K562 (cell line): ENCODE data around the gene ACCSL. TPM values are rescaled to one million over a fixed set of nuclear protein-coding genes. Genes with fewer than 3 reads are reported as not detected.
A peak's percentile ranks its signal among the peaks of the same experiment; 100 is the strongest.

ENCODE experiments used
- ATAC-seq: fragments of 200-7000 bp; cut with Tn5 transposase; 3 replicates; pipeline ENCODE4 v1.9.1; 2020; ENCODE audit warnings: moderate library complexity
- BruUV-seq: library from RNA; stranded (reverse); fragments of 400-500 nt; replicated peaks from 2 replicates; lab custom pipeline; 2021; lab: Mats Ljungman, UMichigan
- CTCF ChIA-PET: fragments of 300-600 bp; formaldehyde crosslinking; extraction: SDS; loops from one replicate; lab custom pipeline; 2021; ENCODE audit warnings: low intra/inter-chr PET ratio; lab: Yijun Ruan, JAX
- POLR2A ChIA-PET: fragments of 300-600, 350-650 bp; sonication (Branson Sonifier 250); formaldehyde crosslinking; extraction: SDS; loops from one replicate; lab custom pipeline; 2021; ENCODE audit warnings: antibody characterized with exemption, inconsistent platforms; lab: Yijun Ruan, JAX
- DNase-seq, 4 experiments: peaks; one replicate each; pipeline versions ENCODE4 v3.0.0 to v3.0.0-alpha.2; 2011 to 2018; ENCODE audit warnings: low spot score in 3 of 4, mixed read lengths in 3 of 4; ENCODE audit errors: extremely low read depth in 1 of 4
- FAIRE-seq: peaks from 2 replicates; lab custom pipeline; 2011; peaks lifted over from hg19 to GRCh38; lab: Jason Lieb, UNC
- H2AFZ ChIP-seq: 2 replicates; pipeline ENCODE4 v1.6.0; 2011; ENCODE audit warnings: low read depth, low read length, control low read depth, inconsistent platforms
- H3K27ac ChIP-seq: fragments of 200-600 bp; 3 replicates; pipeline ENCODE4 v1.8.0; 2011; ENCODE audit warnings: low read depth, mild to moderate bottlenecking, control low read depth, inconsistent platforms, low read length, moderate library complexity, mixed read lengths; ENCODE audit errors: extremely low read depth
- H3K27me3 ChIP-seq, 2 experiments: fragments of 300-600 bp in 1 of 2; 2 replicates in 1 of 2; 3 replicates in 1 of 2; pipeline versions ENCODE4 v1.6.0 to v1.8.0; 2011; ENCODE audit warnings: inconsistent platforms in 2 of 2, low read length in 2 of 2, mild to moderate bottlenecking in 1 of 2, mixed read lengths in 1 of 2, moderate library complexity in 1 of 2; ENCODE audit not compliant: control insufficient read depth in 2 of 2, insufficient read depth in 2 of 2
- H3K36me3 ChIP-seq: fragments of 300-600 bp; 3 replicates; pipeline ENCODE4 v1.8.0; 2011; ENCODE audit warnings: mild to moderate bottlenecking, low read length, inconsistent platforms; ENCODE audit not compliant: control insufficient read depth, insufficient read depth
- H3K4me1 ChIP-seq, 2 experiments: fragments of 200-600 bp in 1 of 2; replicated peaks in 1 of 2; 2 replicates in 1 of 2; 3 replicates in 1 of 2; pipeline versions ENCODE4 v1.5.1 to v1.8.0; 2011; ENCODE audit warnings: inconsistent platforms in 2 of 2, low read length in 2 of 2, mild to moderate bottlenecking in 1 of 2, mixed read lengths in 1 of 2, moderate library complexity in 1 of 2; ENCODE audit not compliant: control insufficient read depth in 2 of 2, insufficient read depth in 2 of 2
- H3K4me2 ChIP-seq: 2 replicates; pipeline ENCODE4 v1.6.1; 2011; ENCODE audit warnings: low read length, control low read depth, inconsistent platforms, mixed read lengths; ENCODE audit not compliant: insufficient read depth
- H3K4me3 ChIP-seq: fragments of 200-600 bp; sonication (generic), shearing (Covaris generic); 2 replicates; pipeline ENCODE4 v1.5.1; 2016; ENCODE audit warnings: control low read depth, inconsistent platforms
- H3K79me2 ChIP-seq: fragments of 200-600 bp; 3 replicates; pipeline ENCODE4 v1.8.0; 2011; ENCODE audit warnings: low read length, inconsistent platforms; ENCODE audit not compliant: control insufficient read depth, insufficient read depth
- H3K9ac ChIP-seq, 2 experiments: 2 replicates each; pipeline versions ENCODE4 v1.6.0 to v1.6.1; 2011; ENCODE audit warnings: low read depth in 2 of 2, low read length in 2 of 2, control low read depth in 1 of 2, inconsistent platforms in 1 of 2, mild to moderate bottlenecking in 1 of 2, mixed read lengths in 1 of 2; ENCODE audit not compliant: insufficient read depth in 1 of 2
- H3K9me1 ChIP-seq: one replicate; pipeline ENCODE4 v1.6.0; 2011; ENCODE audit warnings: inconsistent platforms, mild to moderate bottlenecking, low read length, moderate library complexity; ENCODE audit not compliant: control insufficient read depth, insufficient read depth
- H3K9me3 ChIP-seq: replicated peaks from 2 replicates; pipeline ENCODE4 v1.5.1; 2011; ENCODE audit warnings: low read depth, low read length, inconsistent platforms; ENCODE audit not compliant: control insufficient read depth, insufficient read depth
- H4K20me1 ChIP-seq: replicated peaks from 2 replicates; pipeline ENCODE4 v1.6.1; 2011; ENCODE audit warnings: low read length, inconsistent platforms, mixed read lengths; ENCODE audit not compliant: control insufficient read depth, insufficient read depth
- ARID2 ChIP-seq: fragments of 450-650 bp; IDR thresholded peaks from 2 replicates; pipeline ENCODE4 v1.6.1; 2017; ENCODE audit warnings: antibody characterized with exemption, mild to moderate bottlenecking
- ESRRA ChIP-seq: fragments of 450-650 bp; IDR thresholded peaks from 2 replicates; pipeline ENCODE4 v1.6.1; 2014; ENCODE audit warnings: low read depth, mild to moderate bottlenecking, moderate library complexity, borderline replicate concordance
- EZH2 ChIP-seq: IDR thresholded peaks from 2 replicates; pipeline ENCODE4 v1.6.1; 2012; ENCODE audit warnings: low read depth, mild to moderate bottlenecking, inconsistent platforms, low read length, borderline replicate concordance
- FOXP4 ChIP-seq: sonication (generic); formaldehyde crosslinking; IDR thresholded peaks from 2 replicates; pipeline ENCODE4 v1.8.0; 2022; ENCODE audit warnings: mild to moderate bottlenecking, missing genetic modification reagents, borderline replicate concordance
- HDAC2 ChIP-seq: fragments of 450-650 bp; IDR thresholded peaks from 2 replicates; pipeline ENCODE4 v1.6.1; 2016; ENCODE audit warnings: mild to moderate bottlenecking
- KDM1A ChIP-seq, 2 experiments: fragments of 450-650 bp; IDR thresholded peaks; 2 replicates each; pipeline ENCODE4 v1.6.1; 2016; ENCODE audit warnings: mild to moderate bottlenecking in 2 of 2
- NBN ChIP-seq: fragments of 450-650 bp; IDR thresholded peaks from 2 replicates; pipeline ENCODE4 v1.6.1; 2016; ENCODE audit warnings: low read depth, mild to moderate bottlenecking
- PTBP1 ChIP-seq: fragments of 200-400 bp; formaldehyde crosslinking; IDR thresholded peaks from 2 replicates; pipeline ENCODE4 v1.6.1; 2017; ENCODE audit warnings: low read depth, low read length
- RBM25 ChIP-seq: fragments of 200-400 bp; formaldehyde crosslinking; IDR thresholded peaks from 2 replicates; pipeline ENCODE4 v1.6.1; 2018; ENCODE audit warnings: low read length, low read depth, moderate library complexity; ENCODE audit not compliant: severe bottlenecking
- ZBTB34 ChIP-seq: fragments of 250-450 bp; sonication (Bioruptor Pico); IDR thresholded peaks from 2 replicates; pipeline ENCODE4 v1.8.0; 2021; ENCODE audit warnings: mild to moderate bottlenecking, moderate library complexity
- ZNF217 ChIP-seq: sonication (generic); formaldehyde crosslinking; IDR thresholded peaks from 2 replicates; pipeline ENCODE4 v1.8.0; 2022; ENCODE audit warnings: mild to moderate bottlenecking, missing genetic modification reagents
- ZNF766 ChIP-seq: fragments of 200-800 bp; sonication (Bioruptor generic); conservative IDR thresholded peaks from 2 replicates; pipeline ENCODE4 v1.6.1; 2016; ENCODE audit warnings: missing genetic modification characterization, missing compliant biosample characterization
- WGBS: fragments of 100-300 bp; shearing (Covaris generic); methylation state at CpG from one replicate; pipeline ENCODE4 v1.1.6; 2016; ENCODE audit warnings: low coverage, mixed read lengths; ENCODE audit not compliant: insufficient coverage; ENCODE audit errors: missing lambda C conversion rate; 5-methylcytosine and 5-hydroxymethylcytosine counted together
- in situ Hi-C: fragments of 300-500 bp; cut with MboI; formaldehyde crosslinking; loops from 4 replicates; pipeline ENCODE4 v1.15.0; 2018; ENCODE audit warnings: inconsistent platforms, mixed read lengths
- intact Hi-C: fragments of 100-400 bp; cut with micrococcal nuclease; formaldehyde crosslinking; loops from 2 replicates; pipeline ENCODE4 v1.14.2; 2022
- polyA plus RNA-seq, 8 experiments: library from polyadenylated mRNA; depleted of rRNA in 4 of 8; stranded (reverse) in 5 of 8; unstranded in 3 of 8; fragments of >200 nt; fragmentation: Nextera tagmentation in 2 of 8; fragmentation: Illumina TruSeq in 1 of 8; extraction: Ambion mirVana in 2 of 8; extraction: Trizol in 1 of 8; gene quantifications; 2 replicates each; pipeline versions ENCODE4 v1.2.1 to v1.2.3, GENCODE V29; 2011 to 2014; ENCODE audit warnings: inconsistent platforms in 1 of 8, missing spikeins in 1 of 8
- total RNA-seq, 7 experiments: library from RNA; depleted of rRNA in 6 of 7; stranded (reverse); fragments of >200 nt in 6 of 7; fragmentation: Illumina TruSeq in 2 of 7; extraction: Trizol in 2 of 7; gene quantifications; 2 replicates each; pipeline versions ENCODE4 v1.2.1 to v1.2.3, GENCODE V29; 2011 to 2021; ENCODE audit warnings: low replicate concordance in 1 of 7

Gene ACCSL
- total and polyA plus RNA-seq, 9 of the 15 experiments (the other 6 are each of a cell fraction or from before 2014, with no cell fraction given), result not detected

GRCh38 chr11:44008698-44009097 is 39.1 kb upstream of the ACCSL start:
- Histone ChIP-seq H3K4me2 (no peak overlapping the region), H3K27me3 (peaks cover 24 to 60% of the 10 kb centered on the region in 2 experiments; a peak in 4 of 5 replicates), H3K79me2 (no peaks in the 10 kb centered on the region), H3K4me3 (no peak overlapping the region), H3K27ac (no peak overlapping the region), H3K36me3 (no peaks in the 10 kb centered on the region), H3K9me3 (no peaks in the 10 kb centered on the region), H3K4me1 (peaks cover 0 to 4% of the 10 kb centered on the region in 2 experiments; a peak in 3 of 5 replicates), H4K20me1 (no peaks in the 10 kb centered on the region; the same call in 1 of the 2 replicates), H3K9ac (no peak overlapping the region), H2AFZ (no peak overlapping the region), H3K9me1 (peaks cover 3% of the 10 kb centered on the region)
- 3% methylated on average over 3 of the region's 3 CpGs for WGBS
- ChIA-PET POLR2A (interaction anchor here (1.1 to 1.3 kb wide), 2 partner anchors 16 to 20 kb away, joined by 3 to 5 read pairs; no protein-coding TSS in a partner anchor), CTCF (no interaction called here)
- ATAC-seq, result no peak
- in situ Hi-C loops (no loop called here), intact Hi-C loops (no loop called here)
- FAIRE-seq, result no peak
- TF ChIP-seq ZNF217 (CRISPR knock-in tag), result no peak
- TF ChIP-seq EZH2, result no peak
- TF ChIP-seq RBM25, result peak; percentile 25
- no peak for TF ChIP-seq ARID2
- no peak for TF ChIP-seq ZNF766 (CRISPR knock-in tag)
- no peak for TF ChIP-seq HDAC2
- no peak for TF ChIP-seq ZBTB34 (CRISPR knock-in tag)
- peak; percentile 85 for TF ChIP-seq ESRRA
- no peak for TF ChIP-seq FOXP4 (CRISPR knock-in tag)
- TF ChIP-seq PTBP1, result no peak
- TF ChIP-seq KDM1A (IDR thresholded peaks at IDR 0.05), result no peak
- no peak for TF ChIP-seq NBN
- no TSS peak for BruUV-seq
- DNase-seq, result no peak
